ENCODE data around the gene ATP8A2.

ATP8A2 gene

GRCh38 chr13:25699600-25699999 is 327.8 kb downstream of the ATP8A2 start:
- no peak for DNase-seq (ENCODE audit: low spot score)
- no peak for TF ChIP-seq CTCF (IDR thresholded peaks at IDR 0.05; ENCODE audit: extremely low read depth, missing control alignments)

DNA sequence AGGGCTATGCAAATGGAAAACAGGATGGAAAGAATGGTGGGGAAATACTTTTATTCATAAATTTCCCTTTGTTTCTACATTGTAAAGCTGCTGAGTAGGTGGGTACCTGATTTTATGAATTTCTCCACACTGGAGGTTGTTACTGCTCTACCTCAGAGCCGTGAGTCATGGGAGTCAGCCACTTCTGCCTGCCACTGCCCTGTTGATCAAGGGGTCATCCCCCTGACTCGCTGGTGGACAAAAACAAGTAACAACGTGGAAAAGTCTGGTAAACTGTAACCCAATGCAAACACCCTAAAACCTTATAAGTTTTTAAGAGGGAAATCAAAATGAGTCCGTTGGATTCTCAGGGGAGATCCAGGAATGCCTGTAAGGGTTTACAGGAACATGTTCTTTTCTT is 329.5 kb downstream of the ATP8A2 start:
- TF ChIP-seq CTCF (IDR thresholded peaks at IDR 0.05; ENCODE audit: extremely low read depth, missing control alignments): no peak

DNA sequence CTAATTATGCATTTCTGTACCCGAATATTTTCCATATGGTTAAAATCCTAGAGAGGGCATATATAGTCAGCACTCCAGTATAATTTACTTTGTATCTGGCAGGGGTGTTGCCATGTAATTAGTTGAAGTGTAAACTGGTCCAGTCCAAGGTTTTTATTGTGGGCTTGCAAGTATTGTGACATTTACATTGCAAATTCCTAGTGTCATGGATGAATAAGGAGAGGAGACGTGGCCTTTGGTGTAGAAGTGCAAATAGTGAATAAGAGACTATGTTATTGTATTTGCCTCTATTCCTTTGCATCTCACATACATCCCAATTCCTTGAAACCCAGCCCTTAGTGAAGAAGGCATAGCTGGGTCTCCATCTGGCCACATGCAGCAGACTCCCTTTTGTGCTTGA is 330.6 kb downstream of the ATP8A2 start:
- DNase-seq (ENCODE audit: low spot score): no peak
- TF ChIP-seq CTCF (IDR thresholded peaks at IDR 0.05; ENCODE audit: extremely low read depth, missing control alignments): no peak

More for the DNA sequence above, 329.5 kb downstream of the ATP8A2 start:
- DNase-seq (ENCODE audit: low spot score): no peak

DNA sequence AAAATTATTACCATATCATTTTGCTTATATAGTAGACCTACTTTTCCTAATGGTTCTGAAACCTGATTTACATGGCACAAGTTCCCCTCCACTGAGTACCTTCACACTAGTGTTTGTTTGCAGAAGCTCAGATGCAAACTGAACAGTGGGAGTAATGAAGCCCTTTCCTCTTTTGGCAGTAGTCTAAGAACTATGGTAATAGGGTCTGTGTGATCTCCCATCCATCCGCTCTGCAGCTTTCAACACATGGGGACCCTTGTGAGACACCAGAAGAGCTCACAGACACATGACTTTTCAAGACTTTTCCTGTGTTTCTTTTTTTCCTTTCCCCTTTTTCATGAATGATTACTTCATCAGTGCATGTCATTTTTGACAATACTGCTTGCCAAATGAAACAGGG is 336.0 kb downstream of the ATP8A2 start:
- no peak for TF ChIP-seq CTCF (IDR thresholded peaks at IDR 0.05; ENCODE audit: extremely low read depth, missing control alignments)
- DNase-seq (ENCODE audit: low spot score): no peak

- no peak for DNase-seq (ENCODE audit: low spot score)
- no peak for TF ChIP-seq CTCF (IDR thresholded peaks at IDR 0.05; ENCODE audit: extremely low read depth, missing control alignments)
Measured at GRCh38 chr13:25708268-25708667, 336.5 kb downstream of the ATP8A2 start.

- no peak for DNase-seq (ENCODE audit: low spot score)
- TF ChIP-seq CTCF (IDR thresholded peaks at IDR 0.05; ENCODE audit: extremely low read depth, missing control alignments): no peak
Measured at GRCh38 chr13:25709088-25709487, 337.3 kb downstream of the ATP8A2 start.

DNA sequence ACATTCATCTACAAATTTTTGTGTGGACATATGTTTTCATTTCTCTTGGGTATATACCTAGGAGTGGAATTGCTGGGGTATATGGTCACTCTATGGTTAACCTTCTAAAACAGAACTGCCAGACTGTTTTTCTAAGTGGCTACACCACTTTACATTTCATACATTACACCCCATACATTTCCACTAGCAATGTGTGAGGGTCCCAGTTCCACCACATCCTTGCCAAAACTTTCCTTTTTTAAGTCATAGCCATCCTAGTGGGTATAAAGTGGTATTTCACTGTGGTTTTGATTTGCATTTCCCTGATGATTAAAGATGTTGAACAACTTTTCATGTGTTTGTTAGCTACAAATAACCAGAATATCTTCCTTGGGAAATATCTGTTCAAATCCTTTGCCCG is 344.0 kb downstream of the ATP8A2 start:
- TF ChIP-seq CTCF (IDR thresholded peaks at IDR 0.05; ENCODE audit: extremely low read depth, missing control alignments): no peak
- DNase-seq (ENCODE audit: low spot score): no peak
